SK-N-SH treated with all-trans-retinoic acid at 6 μM for 48 hours (cell line): ENCODE results near the gene MS4A13.

ENCODE experiments used
- ARNTL ChIP-seq: fragments of 450-650 bp; formaldehyde crosslinking; IDR thresholded peaks from 2 replicates; pipeline ENCODE4 v1.5.0; 2020; ENCODE audit warnings: low read depth, mild to moderate bottlenecking, moderate library complexity, borderline replicate concordance
- CSDC2 ChIP-seq: fragments of 250-450 bp; sonication (Bioruptor Pico); IDR thresholded peaks from 2 replicates; pipeline ENCODE4 v1.5.0; 2020; ENCODE audit warnings: mild to moderate bottlenecking, moderate library complexity
- OSR1 ChIP-seq: fragments of 250-450 bp; sonication (Bioruptor Pico); IDR thresholded peaks from 2 replicates; pipeline ENCODE4 v1.8.0; 2022; ENCODE audit warnings: moderate library complexity, mild to moderate bottlenecking, inconsistent platforms
- PPARA ChIP-seq: fragments of 250-450 bp; sonication (Bioruptor Pico); IDR thresholded peaks from 2 replicates; pipeline ENCODE4 v1.5.0; 2020; ENCODE audit warnings: mild to moderate bottlenecking, borderline replicate concordance
- TCF4 ChIP-seq: fragments of 250-450 bp; sonication (Bioruptor Pico); IDR thresholded peaks from 2 replicates; pipeline ENCODE4 v1.8.0; 2021; ENCODE audit warnings: mild to moderate bottlenecking, moderate library complexity, borderline replicate concordance
- ZFP3 ChIP-seq: fragments of 250-450 bp; sonication (Bioruptor Pico); IDR thresholded peaks from 2 replicates; pipeline ENCODE4 v1.5.0; 2020; ENCODE audit warnings: mild to moderate bottlenecking, moderate library complexity
- ZNF70 ChIP-seq: fragments of 450-650 bp; formaldehyde crosslinking; IDR thresholded peaks from 2 replicates; pipeline ENCODE4 v1.5.0; 2020; ENCODE audit warnings: mild to moderate bottlenecking, moderate library complexity
- TF ChIP-seq, protein P1 (sequence below): fragments of 250-450 bp; sonication (Bioruptor Pico); IDR thresholded peaks from 2 replicates; pipeline ENCODE4 v1.8.0; 2020; ENCODE audit warnings: mild to moderate bottlenecking, moderate library complexity, borderline replicate concordance

DNA sequence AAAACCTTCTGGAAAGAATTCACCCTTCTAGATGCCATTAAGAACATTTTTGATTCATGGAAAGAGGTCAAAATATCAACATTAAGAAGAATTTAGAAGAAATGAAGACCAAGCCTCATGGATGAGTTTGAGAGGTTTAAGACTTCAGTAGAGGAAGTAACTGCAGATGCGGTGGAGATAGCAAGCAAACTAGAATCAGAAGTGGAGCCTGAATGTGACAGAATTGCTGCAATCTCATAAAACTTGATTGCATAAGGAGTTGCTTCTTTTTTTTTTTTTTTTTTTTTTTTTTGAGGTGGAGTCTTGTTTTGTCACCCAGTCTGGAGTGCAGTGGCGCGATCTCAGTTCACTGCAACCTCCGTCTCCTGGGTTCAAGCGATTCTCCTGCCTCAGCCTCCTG is 51.6 kb downstream of the MS4A13 start:
- TF ChIP-seq PPARA: no peak
- no peak for TF ChIP-seq ZNF70 (CRISPR knock-in tag)
- no peak for TF ChIP-seq ARNTL
- TF ChIP-seq, protein P1, sequence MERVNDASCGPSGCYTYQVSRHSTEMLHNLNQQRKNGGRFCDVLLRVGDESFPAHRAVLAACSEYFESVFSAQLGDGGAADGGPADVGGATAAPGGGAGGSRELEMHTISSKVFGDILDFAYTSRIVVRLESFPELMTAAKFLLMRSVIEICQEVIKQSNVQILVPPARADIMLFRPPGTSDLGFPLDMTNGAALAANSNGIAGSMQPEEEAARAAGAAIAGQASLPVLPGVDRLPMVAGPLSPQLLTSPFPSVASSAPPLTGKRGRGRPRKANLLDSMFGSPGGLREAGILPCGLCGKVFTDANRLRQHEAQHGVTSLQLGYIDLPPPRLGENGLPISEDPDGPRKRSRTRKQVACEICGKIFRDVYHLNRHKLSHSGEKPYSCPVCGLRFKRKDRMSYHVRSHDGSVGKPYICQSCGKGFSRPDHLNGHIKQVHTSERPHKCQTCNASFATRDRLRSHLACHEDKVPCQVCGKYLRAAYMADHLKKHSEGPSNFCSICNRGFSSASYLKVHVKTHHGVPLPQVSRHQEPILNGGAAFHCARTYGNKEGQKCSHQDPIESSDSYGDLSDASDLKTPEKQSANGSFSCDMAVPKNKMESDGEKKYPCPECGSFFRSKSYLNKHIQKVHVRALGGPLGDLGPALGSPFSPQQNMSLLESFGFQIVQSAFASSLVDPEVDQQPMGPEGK (CRISPR knock-in tag): no peak
- no peak for TF ChIP-seq TCF4 (CRISPR knock-in tag)
- no peak for TF ChIP-seq ZFP3 (CRISPR knock-in tag)
- TF ChIP-seq CSDC2 (CRISPR knock-in tag): no peak
- TF ChIP-seq OSR1 (CRISPR knock-in tag): no peak
